Progenitor cell of endocrine pancreas (in vitro differentiated cells): ENCODE results near the gene TSPAN8. TPM values are rescaled to one million over a fixed set of nuclear protein-coding genes. Genes with fewer than 3 reads are reported as not detected.
A peak's percentile ranks its signal among the peaks of the same experiment; 100 is the strongest.

Experiments used
- DNase-seq: peaks from one replicate; pipeline ENCODE4 v3.0.0; 2021; ENCODE audit warnings: low spot score; ENCODE audit not compliant: unreplicated experiment
- H3K27ac Mint-ChIP-seq: 2 replicates; pipeline ENCODE4 v1.8.0; 2021; ENCODE audit warnings: mild to moderate bottlenecking, moderate library complexity, mixed read lengths
- H3K27me3 Mint-ChIP-seq: 2 replicates; pipeline ENCODE4 v1.8.0; 2021; ENCODE audit warnings: mixed read lengths
- H3K36me3 Mint-ChIP-seq: 2 replicates; pipeline ENCODE4 v1.8.0; 2022; ENCODE audit warnings: mixed read lengths; ENCODE audit not compliant: insufficient read depth
- H3K4me1 Mint-ChIP-seq: 2 replicates; pipeline ENCODE4 v1.8.0; 2021; ENCODE audit warnings: low read depth, mixed read lengths
- H3K4me3 Mint-ChIP-seq: 2 replicates; pipeline ENCODE4 v1.8.0; 2021; ENCODE audit warnings: low read depth, mild to moderate bottlenecking, moderate library complexity, mixed read lengths
- H3K9me3 Mint-ChIP-seq: 2 replicates; pipeline ENCODE4 v1.8.0; 2021; ENCODE audit warnings: low read depth, mixed read lengths
- total RNA-seq: library from RNA; stranded (reverse); gene quantifications from 2 replicates; pipeline ENCODE4 v1.2.1, GENCODE V29; 2021
- TF ChIP-seq, protein P1 (sequence below): fragments of 200-600 bp; sonication (generic); IDR thresholded peaks from one replicate; pipeline ENCODE4 v1.5.0; 2021; ENCODE audit warnings: antibody characterized with exemption, mild to moderate bottlenecking; ENCODE audit not compliant: unreplicated experiment

The TSPAN8 gene
- total RNA-seq, 1 donor from 2014 or later, result 1.0 TPM

DNA sequence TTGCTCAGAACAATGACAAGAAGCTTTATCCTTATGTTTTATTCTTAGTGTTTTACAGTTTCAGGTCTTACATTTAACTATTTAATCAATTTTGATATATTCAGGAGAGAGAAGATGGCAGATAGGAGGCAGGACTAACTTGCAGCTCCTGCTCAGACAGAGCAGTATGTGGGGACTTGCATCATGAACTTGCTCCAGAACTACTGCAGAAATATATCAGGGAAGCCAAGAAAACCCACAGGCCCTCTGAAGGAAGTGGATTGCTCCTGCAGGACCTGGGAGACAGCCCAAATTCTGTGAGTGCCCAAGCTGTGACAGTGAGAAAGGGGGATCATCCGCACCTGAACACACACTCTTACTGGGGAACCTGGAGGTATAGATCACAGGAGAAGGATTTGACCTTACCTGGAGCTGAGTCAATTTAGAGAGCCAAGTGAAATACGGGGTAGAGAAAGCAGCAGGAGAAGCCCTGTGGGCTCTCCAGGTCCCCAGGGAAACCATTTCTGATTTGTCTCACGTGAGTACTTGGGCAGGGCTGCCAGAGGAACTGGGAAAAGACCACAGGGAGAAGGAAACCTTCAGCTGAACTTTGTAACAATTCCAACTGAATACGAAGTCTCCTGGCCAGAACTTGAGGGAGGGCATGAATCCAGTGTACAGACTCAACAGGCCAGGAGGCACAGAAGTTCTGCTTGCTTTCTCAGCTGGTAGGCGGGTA, 28.9 kb upstream of the TSPAN8 start:
- no peak for DNase-seq
- Mint-ChIP-seq H3K27ac (peak overlapping the region; percentile 65), H3K4me3 (no peak overlapping the region), H3K9me3 (peaks cover 7% of the 10 kb centered on the region), H3K36me3 (no peaks in the 10 kb centered on the region), H3K27me3 (no peaks in the 10 kb centered on the region), H3K4me1 (no peaks in the 10 kb centered on the region)
- TF ChIP-seq, protein P1, sequence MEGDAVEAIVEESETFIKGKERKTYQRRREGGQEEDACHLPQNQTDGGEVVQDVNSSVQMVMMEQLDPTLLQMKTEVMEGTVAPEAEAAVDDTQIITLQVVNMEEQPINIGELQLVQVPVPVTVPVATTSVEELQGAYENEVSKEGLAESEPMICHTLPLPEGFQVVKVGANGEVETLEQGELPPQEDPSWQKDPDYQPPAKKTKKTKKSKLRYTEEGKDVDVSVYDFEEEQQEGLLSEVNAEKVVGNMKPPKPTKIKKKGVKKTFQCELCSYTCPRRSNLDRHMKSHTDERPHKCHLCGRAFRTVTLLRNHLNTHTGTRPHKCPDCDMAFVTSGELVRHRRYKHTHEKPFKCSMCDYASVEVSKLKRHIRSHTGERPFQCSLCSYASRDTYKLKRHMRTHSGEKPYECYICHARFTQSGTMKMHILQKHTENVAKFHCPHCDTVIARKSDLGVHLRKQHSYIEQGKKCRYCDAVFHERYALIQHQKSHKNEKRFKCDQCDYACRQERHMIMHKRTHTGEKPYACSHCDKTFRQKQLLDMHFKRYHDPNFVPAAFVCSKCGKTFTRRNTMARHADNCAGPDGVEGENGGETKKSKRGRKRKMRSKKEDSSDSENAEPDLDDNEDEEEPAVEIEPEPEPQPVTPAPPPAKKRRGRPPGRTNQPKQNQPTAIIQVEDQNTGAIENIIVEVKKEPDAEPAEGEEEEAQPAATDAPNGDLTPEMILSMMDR, result no peak

DNA sequence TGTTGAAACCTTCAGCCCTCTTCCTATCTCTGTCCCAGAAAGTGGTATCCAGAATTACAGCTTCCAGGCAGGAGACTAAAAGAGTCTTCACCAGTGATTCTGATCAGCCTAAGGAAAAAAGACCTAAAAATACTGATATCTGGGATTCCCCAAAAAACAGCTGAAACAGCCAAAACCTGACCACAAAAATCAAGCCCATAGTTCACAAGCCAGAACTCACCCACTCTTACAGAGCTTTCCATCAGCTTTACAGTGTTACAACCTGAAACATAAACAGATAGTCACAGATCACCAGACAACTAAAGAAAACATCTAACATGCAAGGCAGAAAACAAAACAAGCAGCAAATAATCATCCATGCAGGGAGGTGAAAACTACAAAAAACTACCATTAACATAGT, 26.0 kb upstream of the TSPAN8 start:
- Mint-ChIP-seq H3K36me3 (peaks cover 9% of the 10 kb centered on the region), H3K27me3 (no peaks in the 10 kb centered on the region), H3K9me3 (peaks cover 27% of the 10 kb centered on the region), H3K27ac (no peak overlapping the region), H3K4me3 (no peak overlapping the region), H3K4me1 (no peaks in the 10 kb centered on the region)
- DNase-seq, result no peak
- TF ChIP-seq, protein P1, result no peak

DNA sequence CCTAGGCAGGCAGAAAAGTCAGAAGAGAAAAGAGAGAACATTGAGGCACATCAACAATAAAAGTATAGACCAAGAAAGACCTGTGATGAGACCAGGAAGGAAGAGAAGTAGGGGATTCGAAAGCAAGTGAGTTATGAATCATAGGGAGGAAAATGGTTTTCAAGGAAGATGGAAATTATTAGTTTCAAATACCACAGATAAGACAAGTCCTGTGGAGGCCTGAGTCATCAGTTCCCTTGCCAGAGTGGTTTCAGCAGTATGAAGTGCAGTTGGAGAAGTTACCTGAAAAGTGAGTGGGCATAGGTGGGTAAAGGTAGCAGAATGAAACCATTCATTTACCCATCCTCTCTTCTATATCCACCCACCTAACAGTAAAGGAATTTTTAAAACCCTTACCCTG, 25.2 kb upstream of the TSPAN8 start:
- Mint-ChIP-seq H3K27ac (no peak overlapping the region), H3K9me3 (peaks cover 25% of the 10 kb centered on the region), H3K36me3 (peaks cover 9% of the 10 kb centered on the region), H3K4me1 (peaks cover 3% of the 10 kb centered on the region), H3K4me3 (no peak overlapping the region), H3K27me3 (no peaks in the 10 kb centered on the region)
- no peak for DNase-seq
- TF ChIP-seq, protein P1, result no peak

DNA sequence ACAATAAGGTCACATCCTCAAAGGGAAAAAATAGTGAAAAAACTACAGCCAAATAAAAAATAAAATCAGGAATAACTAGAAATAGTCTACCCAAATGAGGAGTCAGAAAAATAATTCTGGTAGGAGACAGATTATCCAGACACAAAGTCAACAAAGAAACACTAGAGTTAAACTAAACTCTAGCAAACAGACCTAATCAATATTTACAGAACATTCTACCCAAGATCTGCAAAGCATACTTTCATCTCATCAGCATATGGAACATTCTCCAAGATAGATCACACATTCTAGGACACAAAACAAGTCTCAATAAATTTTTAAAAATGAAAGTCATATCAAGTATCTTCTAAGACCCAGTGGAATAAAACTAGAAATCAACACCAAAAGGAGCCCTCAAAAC, 20.4 kb upstream of the TSPAN8 start:
- Mint-ChIP-seq H3K4me1 (peaks cover 15% of the 10 kb centered on the region), H3K4me3 (no peak overlapping the region), H3K27ac (no peak overlapping the region), H3K36me3 (peaks cover 9% of the 10 kb centered on the region), H3K27me3 (no peaks in the 10 kb centered on the region), H3K9me3 (peaks cover 20% of the 10 kb centered on the region)
- DNase-seq, result no peak
- TF ChIP-seq, protein P1, result no peak

DNA sequence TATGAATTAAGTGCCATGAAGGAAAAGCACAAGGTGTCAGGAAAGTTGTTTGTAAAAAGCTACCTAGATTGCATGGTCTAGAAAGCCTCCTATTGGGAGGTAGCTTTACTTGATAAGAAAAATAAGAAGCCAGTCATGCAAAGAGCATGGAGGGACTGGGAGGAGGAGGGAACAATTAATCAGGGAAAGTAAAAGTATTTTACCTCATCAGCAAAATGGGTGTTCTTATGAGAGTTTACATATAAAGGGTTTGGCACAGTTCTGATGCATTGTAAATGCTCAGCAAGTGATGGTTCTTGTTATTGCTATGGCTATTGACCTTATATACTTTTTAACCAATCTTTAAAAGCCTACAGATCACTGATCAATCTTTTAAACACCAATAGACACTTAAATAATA, 17.0 kb upstream of the TSPAN8 start:
- Mint-ChIP-seq H3K4me3 (no peak overlapping the region), H3K9me3 (peaks cover 8% of the 10 kb centered on the region), H3K27me3 (no peaks in the 10 kb centered on the region), H3K36me3 (peaks cover 3% of the 10 kb centered on the region), H3K27ac (no peak overlapping the region), H3K4me1 (peaks cover 20% of the 10 kb centered on the region)
- TF ChIP-seq, protein P1, result no peak
- no peak for DNase-seq
